AG08396 (cell line): Measurements from ENCODE around the gene CCL24.
"Not testable (repeated sequence)": the region's sequence is repeated elsewhere in the genome, so short reads cannot be mapped to it uniquely, and the experiment has no call there.

Source experiments
- DNase-seq: peaks from one replicate; pipeline ENCODE4 v3.0.0; 2012; ENCODE audit warnings: low spot score, mixed read lengths

CCL24 gene, protein sequence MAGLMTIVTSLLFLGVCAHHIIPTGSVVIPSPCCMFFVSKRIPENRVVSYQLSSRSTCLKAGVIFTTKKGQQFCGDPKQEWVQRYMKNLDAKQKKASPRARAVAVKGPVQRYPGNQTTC

DNA sequence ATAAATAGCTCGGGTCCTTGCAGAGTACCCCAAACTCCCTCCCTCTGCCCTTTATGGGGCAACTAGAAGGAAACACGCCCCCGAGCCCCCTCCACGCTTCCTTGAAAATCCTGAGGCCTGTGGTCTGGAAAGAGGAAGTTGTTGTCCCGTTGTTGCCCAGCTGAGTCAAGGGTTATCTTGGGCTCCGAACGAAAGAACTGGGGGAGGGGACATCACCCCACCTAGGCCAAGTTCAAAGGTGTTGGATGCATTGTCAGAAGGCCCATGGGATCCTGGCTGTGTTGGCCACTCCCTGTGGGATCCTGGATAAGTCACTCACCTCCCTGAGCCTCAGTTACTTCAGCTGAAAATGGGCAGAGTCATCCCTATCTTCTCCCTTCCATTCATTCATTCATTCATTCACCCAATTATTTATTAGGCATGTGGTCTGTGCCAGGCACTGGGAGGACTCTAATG, at the start of gene CCL24:
Gene CCL24 (minus strand): TSS at position 26 of the 456 bp plus-strand sequence. CDS start 91 bp downstream, outside the sequence.
- DNase-seq, result no peak

DNA sequence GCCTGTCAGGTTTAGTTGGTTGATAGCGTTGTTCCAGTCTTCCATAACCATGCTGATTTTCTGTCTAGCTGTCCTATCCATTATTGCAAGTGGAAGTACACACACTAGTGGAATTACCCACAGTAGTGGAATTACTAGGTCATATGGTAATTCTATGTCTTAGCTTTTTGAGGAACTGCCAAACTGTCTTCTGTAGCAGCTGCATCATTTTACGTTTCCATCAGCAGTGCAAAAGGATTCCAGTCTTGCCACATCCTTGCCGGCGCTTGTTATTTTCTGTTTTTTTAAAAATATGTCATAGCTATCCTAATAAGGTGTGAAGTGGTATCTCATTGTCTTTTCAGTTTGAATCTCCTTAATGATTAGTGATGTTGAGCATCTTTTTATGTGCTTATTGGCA, 48.0 kb upstream of the CCL24 start:
- DNase-seq, result no peak

DNA sequence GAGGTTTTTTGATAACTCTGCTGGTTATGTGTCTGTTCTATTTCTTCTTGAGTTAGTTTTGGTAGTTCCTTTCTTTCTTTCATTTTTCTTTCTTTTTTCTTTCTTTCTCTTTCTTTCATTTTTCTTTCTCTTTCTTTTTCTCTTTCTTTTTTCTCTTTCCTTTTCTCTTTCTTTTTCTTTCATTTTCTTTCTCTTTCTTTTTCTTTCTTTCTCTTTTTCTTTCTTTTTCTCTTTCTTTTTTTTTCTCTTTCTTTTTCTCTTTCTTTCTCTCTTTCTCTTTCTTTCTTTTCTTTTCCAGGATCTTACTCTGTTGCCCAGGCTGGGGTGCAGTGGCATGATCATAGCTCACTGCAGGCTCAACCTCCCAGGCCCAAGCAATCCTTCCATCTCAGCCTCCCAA, 44.8 kb upstream of the CCL24 start:
- DNase-seq, result no peak

DNA sequence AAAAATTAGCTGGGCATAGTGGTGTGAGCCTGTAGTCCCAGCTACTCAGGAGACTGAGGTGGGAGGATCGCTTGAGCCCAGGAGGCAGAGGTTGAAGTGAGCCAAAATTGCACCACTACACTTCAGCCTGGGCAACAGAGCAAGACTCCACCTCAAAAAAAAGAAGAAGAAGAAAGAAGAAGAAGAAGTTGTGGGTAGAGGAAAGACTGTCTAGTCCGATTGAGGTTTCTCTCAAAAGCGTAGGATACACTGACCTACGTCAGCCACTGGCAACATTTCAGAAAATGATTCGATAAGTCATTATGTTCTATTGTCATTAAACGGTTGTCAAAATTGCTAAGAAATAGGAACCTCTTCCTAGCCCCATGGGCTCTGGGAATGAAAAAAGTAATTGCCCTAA, 42.9 kb upstream of the CCL24 start:
- DNase-seq, result no peak

DNA sequence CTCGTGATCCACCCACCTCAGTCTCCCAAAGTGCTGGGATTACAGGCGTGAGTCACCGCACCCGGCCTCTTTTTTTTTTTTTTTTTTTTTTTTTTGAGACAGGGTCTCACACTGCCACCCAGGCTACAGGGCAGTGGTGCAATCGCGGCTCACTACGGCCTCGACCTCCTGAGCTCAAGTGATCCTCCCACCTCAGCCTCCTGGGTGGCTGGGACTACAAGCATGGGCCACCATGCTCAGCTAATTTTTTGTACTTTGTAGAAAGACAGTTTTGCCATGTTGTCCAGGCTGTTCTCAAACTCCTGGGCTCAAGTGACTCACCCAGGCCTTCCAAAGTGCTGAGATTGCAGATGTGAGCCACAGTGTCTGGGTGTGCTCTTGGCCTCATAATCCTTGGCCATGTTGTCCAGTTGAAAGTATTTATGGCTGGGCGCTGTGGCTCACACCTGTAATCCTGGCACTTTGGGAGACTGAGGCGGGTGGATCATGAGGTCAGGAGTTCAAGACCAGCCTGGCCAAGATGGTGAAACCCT, 41.3 kb upstream of the CCL24 start:
- DNase-seq, result not testable (repeated sequence)

DNA sequence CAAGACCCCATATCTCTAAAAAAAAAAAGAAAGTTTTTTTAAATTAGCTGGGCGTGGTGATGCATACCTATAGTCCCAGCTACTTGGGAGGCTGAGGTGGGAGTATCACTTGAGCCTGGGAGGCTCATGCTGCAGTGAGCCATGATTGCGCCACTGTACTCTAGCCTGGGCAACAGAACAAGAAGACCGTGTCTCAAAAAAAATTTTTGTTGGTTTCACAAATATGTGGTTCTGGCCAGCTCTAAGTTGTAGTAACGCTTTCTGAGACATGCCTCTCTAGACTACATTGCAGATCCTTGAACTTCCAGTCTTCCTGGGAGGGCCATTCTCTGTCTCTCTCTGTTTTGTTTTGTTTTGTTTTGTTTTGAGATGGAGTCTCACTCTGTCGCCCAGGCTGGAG, 40.6 kb upstream of the CCL24 start:
- peak; percentile 53 for DNase-seq

DNA sequence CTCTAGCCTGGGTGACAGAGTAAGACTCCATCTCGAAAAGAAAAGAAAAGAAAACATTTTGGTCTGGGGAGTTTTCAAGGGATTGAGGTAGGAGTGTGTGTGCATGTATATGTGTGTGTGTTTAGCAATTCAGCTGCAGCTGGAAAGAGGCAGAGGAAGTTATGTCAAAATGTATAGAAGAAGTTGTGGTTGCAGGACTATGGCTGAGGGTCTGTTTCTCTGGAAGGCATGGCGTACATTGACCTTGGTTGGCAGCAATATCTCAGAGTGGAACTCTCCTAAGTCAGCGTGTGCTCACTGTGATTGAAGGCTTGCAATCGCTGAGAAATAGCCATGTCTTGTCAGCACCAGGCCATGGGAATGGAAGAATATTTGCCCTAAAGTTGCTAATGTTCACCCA, 36.6 kb upstream of the CCL24 start:
- DNase-seq, result no peak

DNA sequence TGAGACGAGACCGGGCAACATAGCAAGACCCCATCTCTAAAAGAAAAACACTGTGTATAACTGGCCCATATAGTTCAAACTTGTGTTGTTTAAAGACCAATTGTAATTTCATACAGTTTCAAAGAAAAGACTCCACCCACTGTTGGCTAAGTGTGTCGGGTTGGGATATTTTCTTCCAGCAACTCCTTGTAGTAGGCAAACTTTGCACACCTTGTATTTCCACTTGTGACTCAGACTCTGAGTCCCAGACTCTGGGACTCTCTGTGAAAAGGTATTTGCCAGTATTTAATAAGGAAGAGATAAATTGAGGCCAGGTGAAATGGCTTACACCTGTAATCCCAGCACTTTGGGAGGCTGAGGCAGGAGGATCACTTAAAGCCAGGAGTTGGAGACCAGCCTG, 36.0 kb upstream of the CCL24 start:
- DNase-seq, result no peak

DNA sequence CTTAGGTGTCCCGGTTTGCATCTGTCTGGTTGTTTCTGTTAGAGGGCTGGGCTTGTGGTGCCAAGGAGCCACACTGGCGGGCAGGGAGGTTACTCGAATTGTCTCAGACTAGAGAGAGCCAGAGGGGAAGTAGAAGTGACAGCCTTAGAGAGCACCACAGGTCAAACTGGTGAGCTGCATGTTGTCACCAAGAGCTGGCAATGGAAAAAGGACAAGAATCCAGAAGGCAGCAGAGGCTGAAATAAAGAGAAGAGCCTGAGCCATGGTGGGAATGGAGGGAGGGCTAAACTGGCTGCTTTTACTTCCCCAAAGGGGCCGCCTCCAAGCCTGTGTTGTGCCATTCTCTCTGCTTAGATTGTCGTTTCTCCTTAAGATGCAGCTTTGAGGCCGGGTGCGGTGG, 34.1 kb upstream of the CCL24 start:
- DNase-seq, result no peak

DNA sequence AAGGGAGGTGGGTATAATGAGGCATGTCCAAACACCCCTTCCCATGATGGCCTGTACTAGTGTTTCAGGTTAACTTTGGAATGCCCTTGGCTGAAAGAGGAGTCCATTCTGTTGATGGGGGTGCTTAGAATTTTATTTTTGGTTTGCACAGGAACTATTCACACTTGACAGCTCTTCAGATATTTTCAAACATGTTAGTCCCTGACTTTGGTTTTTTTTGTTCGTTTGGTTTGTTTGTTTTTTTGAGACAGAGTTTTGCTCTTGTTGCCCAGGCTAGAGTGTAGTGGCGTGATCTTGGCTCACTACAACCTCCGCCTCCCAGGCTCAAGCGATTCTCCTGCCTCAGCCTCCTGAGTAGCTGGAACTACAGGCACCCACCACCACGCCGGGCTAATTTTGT, 31.5 kb upstream of the CCL24 start:
- not testable (repeated sequence) for DNase-seq

DNA sequence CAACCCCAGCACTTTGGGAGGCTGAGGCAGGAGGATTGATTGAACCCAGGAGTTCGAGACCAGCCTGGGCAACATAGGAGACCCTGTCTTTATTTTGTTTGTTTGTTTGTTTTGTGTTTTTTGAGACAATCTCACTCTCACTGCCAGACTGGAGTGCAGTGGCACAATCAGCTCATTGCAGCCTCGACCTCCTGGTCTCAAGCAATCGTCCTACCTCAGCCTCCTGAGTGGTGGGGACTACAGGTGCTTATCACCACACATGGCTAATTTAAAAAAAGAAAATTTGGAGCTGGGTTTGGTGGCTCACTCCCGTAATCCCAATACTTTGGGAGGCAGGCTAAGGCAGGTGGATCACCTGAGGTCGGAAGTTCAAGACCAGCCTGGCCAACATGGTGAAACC, 30.6 kb upstream of the CCL24 start:
- no peak for DNase-seq

DNA sequence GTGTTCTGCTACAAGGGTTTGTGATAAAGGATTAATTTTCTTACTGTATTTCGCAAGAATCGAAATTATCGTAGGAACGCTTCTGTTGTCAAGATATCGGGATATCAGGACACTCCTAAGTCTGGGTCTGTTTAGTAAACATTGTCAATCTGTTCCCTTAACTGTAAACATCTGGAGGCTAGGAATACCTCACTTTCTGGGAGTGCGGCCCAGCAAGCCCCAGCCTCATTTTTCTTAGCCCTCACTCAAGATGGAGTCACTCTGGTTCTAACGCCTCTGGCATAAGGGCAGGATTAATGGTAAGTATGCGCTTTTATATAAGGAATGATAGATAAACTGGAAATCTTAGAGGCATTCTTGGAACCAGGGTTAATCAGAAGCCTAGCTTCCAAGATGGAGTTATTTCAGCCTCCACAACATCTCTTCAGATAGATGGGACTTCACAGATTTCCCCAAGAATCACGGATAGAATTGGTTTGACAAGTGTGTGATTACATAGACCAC, 30.1 kb upstream of the CCL24 start:
- no peak for DNase-seq

DNA sequence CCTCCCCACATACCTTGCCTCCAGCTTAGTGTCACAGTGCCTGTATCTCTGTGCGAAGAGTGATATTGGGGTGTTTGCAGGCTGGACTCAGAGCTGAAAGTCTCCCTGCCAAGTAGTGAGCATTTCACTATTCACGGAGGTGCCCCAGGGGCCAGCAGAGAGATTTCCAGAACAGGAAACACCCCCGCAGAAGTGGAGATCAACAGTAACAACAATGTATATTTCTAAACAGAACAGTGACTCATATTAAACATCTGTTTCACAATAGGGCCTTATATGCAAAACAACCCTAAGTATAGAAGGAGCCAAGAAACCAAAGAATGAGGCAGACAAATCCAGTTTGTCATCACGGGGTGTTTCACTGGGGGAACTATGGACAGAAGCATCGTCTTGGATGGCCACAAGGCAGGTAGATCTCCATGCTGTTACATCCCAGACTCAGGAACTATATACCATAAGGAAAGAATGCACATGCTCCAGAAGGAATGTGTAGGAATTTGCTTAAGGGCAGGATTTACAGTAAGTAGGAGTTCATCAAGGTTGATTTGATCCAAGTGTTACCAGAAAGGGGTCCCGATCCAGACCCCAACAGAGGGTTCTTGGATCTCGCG, 29.3 kb upstream of the CCL24 start:
- peak; percentile 64 for DNase-seq

DNA sequence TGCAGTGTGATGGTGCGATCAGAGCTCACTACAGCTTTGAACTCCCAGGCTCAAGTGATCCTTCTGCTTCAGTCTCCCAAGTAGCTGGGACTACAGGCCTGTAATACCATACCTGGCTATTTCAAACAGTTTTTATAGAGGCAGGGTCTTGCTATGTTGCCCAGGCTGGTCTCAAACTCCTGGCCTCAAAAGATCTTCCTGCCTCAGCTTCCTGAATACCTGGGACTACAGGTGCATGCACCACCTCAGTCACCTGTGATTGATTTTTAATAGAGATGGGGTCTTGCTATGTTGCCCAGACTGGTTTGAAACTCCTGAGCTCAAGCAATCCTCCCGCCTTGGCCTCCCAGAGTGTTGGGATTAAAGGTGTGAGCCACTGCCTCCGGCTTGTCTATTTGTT, 26.4 kb upstream of the CCL24 start:
- DNase-seq, result no peak

DNA sequence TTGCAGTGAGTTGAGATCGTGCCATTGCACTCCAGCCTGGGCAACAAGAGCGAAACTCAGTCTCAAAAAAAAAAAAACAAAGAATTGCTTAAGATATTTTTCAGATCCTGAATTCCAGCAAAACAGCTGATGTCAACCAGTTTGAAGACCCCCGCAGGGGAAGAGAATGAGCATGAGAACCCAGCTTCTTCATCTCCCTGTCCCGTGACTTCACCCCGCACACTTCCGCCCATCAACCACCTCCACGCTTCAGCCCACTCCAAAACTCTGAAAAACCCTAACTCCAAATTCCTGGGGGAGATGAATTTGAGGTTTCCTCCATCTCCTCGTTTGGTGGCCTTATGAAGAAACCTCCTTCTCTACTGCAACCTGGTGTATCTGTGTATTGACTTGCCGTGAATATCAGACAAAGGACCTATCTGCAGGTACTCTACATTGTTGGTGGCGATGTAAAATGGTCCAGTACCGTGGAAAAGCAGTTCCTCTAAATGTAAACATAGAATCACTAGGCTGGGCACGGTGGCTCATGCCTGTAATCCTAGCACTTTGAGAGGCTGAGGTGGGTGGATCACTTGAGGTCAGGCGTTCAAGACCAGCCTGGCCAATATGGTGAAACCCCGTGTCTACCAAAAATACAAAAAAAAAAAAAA, 24.8 kb upstream of the CCL24 start:
- not testable (repeated sequence) for DNase-seq

DNA sequence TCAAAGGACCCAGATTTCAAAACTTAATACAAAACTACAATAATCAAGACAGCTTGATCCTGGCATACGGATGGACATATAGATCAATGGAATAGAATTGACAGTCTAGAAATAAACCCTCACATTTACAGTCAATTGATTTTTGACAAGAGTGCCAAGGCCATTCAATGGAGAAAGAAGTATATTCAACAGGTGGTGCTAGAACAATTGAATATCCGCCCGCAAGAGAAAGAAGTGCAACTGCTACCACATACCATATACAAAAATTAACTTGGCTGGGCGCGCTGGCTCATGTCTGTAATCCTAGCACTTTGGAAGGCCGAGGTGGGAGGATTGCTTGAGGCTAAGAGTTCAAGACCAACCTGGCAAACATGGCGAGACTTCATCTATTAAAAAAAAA, 23.2 kb upstream of the CCL24 start:
- DNase-seq, result no peak

DNA sequence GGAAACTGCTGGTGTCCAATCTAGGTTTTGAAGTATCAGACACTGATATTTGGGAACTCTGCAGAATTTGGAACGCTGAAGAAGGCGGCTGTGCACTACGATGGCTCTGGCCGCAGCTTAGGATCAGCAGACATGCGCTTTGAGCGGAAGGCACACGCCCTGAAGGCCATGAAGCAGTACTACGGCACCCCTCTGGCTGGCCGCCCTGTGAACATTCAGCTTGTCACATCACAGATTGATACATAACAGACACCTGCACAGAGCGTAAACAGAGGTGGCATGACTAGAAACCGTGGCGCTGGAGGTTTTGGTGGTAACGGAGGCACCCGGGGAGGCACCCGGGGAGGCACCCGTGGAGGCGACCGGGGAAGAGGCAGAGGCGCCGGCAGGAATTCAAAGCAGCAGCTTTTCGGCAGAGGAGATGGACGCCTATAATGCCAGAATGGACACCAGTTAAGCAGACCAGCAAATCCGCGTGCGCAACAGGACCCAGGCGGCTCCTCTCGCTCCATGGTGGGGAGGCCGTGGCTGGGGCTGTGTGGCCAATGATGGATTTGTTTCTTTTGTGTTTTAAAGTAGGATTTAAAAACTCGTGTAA, 22.2 kb upstream of the CCL24 start:
- no peak for DNase-seq

DNA sequence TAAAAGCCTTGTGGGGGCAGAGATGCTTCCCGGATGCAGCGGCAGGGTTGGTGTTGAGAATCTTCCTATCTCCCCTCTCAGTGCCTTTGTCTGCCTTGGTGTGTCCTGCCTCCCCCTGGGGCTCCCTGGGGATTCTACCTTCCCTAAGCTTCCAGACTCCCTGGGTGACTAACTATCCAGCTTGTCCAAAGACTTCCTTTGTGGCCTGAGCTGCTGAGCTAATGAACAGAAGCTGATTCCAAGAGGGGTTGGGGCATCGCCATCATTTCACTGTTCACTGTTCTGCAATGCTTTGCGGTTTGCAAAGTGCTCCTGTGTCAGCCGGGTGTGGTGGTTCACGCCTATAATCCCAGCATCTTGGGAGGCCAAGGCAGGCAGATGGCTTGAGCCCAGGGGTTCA, 20.1 kb upstream of the CCL24 start:
- DNase-seq, result not testable (repeated sequence)

DNA sequence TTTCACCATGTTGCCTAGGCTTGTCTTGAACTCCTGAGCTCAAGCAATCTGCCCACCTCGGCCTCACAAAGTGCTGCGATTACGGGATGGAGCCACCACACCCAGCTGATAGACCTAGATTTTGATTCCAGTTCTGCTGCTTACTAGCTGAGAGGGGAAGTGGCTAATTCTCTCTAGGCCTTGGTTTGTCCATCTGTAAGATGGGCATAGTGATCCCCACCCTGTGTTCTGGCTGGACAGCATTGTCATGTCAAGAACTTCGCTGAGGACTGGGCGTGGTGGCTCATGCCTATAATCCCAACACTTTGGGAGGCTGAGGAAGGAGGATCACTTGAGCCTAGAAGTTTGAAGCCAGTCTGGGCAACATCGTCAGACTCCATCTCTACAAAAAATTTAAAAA, 17.4 kb upstream of the CCL24 start:
- no peak for DNase-seq

DNA sequence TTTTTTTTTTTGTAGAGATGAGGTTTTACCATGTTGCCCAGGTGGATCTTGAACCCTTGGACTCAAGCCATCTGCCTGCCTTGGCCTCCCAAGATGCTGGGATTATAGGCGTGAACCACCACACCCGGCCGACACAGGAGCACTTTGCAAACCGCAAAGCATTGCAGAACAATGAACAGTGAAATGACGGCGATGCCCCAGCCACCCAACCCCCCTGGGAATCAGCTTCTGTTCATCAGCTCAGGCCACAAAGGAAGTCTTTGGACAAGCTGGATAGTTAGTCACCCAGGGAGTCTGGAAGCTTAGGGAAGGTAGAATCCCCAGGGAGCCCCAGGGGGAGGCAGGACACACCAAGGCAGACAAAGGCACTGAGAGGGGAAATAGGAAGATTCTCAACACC, 16.1 kb upstream of the CCL24 start:
- DNase-seq, result not testable (repeated sequence)

DNA sequence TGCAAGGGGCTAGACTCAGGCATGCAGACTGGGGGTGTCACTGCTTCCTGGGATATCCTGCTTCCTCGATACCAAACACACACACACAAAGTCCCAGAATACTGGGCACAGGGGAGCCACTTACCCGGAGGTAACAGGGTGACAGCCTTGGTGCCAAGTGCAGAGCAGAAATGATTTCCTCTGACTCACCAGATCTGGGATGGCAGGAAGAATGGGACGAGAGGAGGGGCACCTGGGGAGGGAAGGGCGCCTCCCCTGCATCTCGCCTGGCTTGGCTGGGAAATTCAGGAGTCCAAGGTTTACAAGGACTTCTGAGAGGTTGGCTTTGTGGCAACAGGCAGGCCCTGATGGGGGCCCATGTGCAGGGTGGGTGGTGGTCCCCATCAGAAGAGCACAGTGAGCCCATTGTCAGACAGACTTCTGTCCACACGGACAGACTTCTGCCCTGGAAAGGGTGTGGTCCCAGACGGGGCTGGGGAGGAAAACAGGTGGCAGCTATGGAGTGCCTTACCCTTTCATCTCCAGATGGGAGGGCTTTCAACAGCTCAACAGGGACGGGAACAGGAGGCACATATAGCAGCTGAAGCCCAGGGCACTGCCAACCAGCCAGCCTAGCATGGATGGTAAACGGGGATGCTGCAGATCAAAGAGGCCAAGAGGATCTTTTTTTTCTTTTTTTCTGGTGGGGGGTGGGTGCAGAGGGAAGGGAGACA, 9.7 kb upstream of the CCL24 start:
- no peak for DNase-seq

DNA sequence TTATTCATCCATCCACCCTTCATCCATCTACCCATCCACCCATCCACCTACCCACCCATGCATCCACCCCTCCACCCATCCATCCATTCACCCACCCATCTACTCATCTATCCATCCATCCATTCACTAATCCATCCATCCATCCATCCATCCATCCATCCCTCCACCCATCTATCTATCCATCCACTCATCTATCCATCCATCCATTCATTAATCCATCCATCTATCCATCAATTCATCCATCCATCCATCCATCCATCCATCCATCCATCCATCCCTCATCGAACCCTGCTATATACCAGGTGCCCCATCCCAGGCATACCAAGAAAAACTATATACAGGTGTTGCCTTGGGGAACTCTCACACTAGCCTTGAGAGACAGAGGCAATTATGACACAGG, 7.1 kb upstream of the CCL24 start:
- no peak for DNase-seq
